ENCODE data around the gene ZFPL1. TPM values are rescaled to one million over a fixed set of nuclear protein-coding genes. Genes with fewer than 3 reads are reported as not detected.

The ZFPL1 gene
- total and polyA plus RNA-seq, 9 of the 15 experiments (the other 6 are each of a cell fraction or from before 2014, with no cell fraction given): 3.7 to 37.5 (median 22.7) TPM

DNA sequence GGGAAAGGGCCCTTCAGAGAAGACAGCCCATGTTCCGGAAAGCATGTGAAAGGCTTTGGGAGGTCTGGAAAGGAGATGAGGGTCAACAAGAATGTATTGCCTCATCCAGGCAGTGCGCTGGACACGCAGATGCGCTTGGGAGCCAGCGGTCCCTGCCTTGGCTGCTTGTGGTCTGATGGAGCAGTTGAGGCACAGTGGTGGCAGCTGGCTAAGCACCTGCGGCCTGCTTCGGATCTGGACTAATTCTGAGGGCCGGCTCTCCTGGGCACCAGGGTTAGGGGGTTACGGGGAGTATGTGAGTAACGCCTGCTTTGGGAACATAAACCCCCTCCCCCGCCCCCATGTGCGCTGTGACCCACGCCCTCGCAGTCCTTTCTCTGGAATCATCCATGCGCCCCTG lies 23.1 kb downstream of the ZFPL1 start:
- no peaks in the 10 kb centered on the region for H4K20me1 ChIP-seq (replicated peaks; ENCODE audit: control insufficient read depth, insufficient read depth, low read length)
- CTCF ChIA-PET (ENCODE audit: low intra/inter-chr PET ratio): no interaction called here
- in situ Hi-C loops (cut with MboI) (no loop called here), intact Hi-C loops (cut with micrococcal nuclease) (no loop called here)
- H3K36me3 ChIP-seq (ENCODE audit: control insufficient read depth, insufficient read depth, low read length): peaks cover 32% of the 10 kb centered on the region; the same call in 1 of the 3 replicates
- no peak overlapping the region for H3K27ac ChIP-seq (ENCODE audit: extremely low read depth, low read depth, low read length)
- 87% methylated on average over 11 of the region's 15 CpGs for WGBS (ENCODE audit: insufficient coverage, low coverage, missing lambda C conversion rate)
- no peak overlapping the region for H3K4me2 ChIP-seq (ENCODE audit: insufficient read depth, low read length)
- no peak for TF ChIP-seq GTF2E2 (tag; IDR thresholded peaks at IDR 0.05)
- TF ChIP-seq KLF13 (tag; IDR thresholded peaks at IDR 0.05; ENCODE audit: borderline replicate concordance, low read depth): no peak
- no peak for TF ChIP-seq ZNF263 (CRISPR knock-in tag; IDR thresholded peaks at IDR 0.05; ENCODE audit: borderline replicate concordance)
- TF ChIP-seq POLR2A (conservative IDR thresholded peaks at IDR 0.05): no peak
- TF ChIP-seq ARID2 (IDR thresholded peaks at IDR 0.05): no peak
- TF ChIP-seq HNRNPLL (IDR thresholded peaks at IDR 0.05; ENCODE audit: low read depth, low read length, poor library complexity, severe bottlenecking): no peak
- no peak for TF ChIP-seq MCM5 (IDR thresholded peaks at IDR 0.05; ENCODE audit: low read depth)
- ATAC-seq (no peak), FAIRE-seq (no peak), DNase-seq (ENCODE audit: extremely low read depth in 1 of 4, low spot score in 3 of 4) (no peak)
- H3K9ac ChIP-seq (ENCODE audit: insufficient read depth in 1 of 2, low read depth in 2 of 2, low read length in 2 of 2): peak overlapping the region in 1 of 2 experiments; percentile 59; a peak in 1 of 4 replicates
- H3K4me1 ChIP-seq (replicated peaks in 1 of 2; ENCODE audit: control insufficient read depth in 2 of 2, insufficient read depth in 2 of 2, low read length in 2 of 2): peaks cover 9 to 29% of the 10 kb centered on the region in 2 experiments; a peak in 4 of 5 replicates
- H2AFZ ChIP-seq (ENCODE audit: low read depth, low read length): no peak overlapping the region
- peaks cover 5% of the 10 kb centered on the region; the same call in 1 of the 3 replicates for H3K79me2 ChIP-seq (ENCODE audit: control insufficient read depth, insufficient read depth, low read length)
- H3K9me3 ChIP-seq (replicated peaks; ENCODE audit: control insufficient read depth, insufficient read depth, low read depth, low read length): no peaks in the 10 kb centered on the region
- BruUV-seq (replicated peaks): no TSS peak
- no peaks in the 10 kb centered on the region for H3K9me1 ChIP-seq (ENCODE audit: control insufficient read depth, insufficient read depth, low read length)
- no peaks in the 10 kb centered on the region for H3K27me3 ChIP-seq (ENCODE audit: control insufficient read depth in 2 of 2, insufficient read depth in 2 of 2, low read length in 2 of 2)
- POLR2A ChIA-PET: interaction anchor here (0.6 to 7.2 kb wide), 2 partner anchors 10 to 723 kb away, joined by 3 to 92 read pairs; partner anchors contain the start of gene VPS51
- H3K4me3 ChIP-seq: no peak overlapping the region

Measured in K562 (cell line).